ENCODE measurements around the gene LRBA.
"Not testable (repeated sequence)": the region's sequence is repeated elsewhere in the genome, so short reads cannot be mapped to it uniquely, and the experiment has no call there.

Gene LRBA, protein sequence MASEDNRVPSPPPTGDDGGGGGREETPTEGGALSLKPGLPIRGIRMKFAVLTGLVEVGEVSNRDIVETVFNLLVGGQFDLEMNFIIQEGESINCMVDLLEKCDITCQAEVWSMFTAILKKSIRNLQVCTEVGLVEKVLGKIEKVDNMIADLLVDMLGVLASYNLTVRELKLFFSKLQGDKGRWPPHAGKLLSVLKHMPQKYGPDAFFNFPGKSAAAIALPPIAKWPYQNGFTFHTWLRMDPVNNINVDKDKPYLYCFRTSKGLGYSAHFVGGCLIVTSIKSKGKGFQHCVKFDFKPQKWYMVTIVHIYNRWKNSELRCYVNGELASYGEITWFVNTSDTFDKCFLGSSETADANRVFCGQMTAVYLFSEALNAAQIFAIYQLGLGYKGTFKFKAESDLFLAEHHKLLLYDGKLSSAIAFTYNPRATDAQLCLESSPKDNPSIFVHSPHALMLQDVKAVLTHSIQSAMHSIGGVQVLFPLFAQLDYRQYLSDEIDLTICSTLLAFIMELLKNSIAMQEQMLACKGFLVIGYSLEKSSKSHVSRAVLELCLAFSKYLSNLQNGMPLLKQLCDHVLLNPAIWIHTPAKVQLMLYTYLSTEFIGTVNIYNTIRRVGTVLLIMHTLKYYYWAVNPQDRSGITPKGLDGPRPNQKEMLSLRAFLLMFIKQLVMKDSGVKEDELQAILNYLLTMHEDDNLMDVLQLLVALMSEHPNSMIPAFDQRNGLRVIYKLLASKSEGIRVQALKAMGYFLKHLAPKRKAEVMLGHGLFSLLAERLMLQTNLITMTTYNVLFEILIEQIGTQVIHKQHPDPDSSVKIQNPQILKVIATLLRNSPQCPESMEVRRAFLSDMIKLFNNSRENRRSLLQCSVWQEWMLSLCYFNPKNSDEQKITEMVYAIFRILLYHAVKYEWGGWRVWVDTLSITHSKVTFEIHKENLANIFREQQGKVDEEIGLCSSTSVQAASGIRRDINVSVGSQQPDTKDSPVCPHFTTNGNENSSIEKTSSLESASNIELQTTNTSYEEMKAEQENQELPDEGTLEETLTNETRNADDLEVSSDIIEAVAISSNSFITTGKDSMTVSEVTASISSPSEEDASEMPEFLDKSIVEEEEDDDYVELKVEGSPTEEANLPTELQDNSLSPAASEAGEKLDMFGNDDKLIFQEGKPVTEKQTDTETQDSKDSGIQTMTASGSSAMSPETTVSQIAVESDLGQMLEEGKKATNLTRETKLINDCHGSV (N-terminal part only)

DNA sequence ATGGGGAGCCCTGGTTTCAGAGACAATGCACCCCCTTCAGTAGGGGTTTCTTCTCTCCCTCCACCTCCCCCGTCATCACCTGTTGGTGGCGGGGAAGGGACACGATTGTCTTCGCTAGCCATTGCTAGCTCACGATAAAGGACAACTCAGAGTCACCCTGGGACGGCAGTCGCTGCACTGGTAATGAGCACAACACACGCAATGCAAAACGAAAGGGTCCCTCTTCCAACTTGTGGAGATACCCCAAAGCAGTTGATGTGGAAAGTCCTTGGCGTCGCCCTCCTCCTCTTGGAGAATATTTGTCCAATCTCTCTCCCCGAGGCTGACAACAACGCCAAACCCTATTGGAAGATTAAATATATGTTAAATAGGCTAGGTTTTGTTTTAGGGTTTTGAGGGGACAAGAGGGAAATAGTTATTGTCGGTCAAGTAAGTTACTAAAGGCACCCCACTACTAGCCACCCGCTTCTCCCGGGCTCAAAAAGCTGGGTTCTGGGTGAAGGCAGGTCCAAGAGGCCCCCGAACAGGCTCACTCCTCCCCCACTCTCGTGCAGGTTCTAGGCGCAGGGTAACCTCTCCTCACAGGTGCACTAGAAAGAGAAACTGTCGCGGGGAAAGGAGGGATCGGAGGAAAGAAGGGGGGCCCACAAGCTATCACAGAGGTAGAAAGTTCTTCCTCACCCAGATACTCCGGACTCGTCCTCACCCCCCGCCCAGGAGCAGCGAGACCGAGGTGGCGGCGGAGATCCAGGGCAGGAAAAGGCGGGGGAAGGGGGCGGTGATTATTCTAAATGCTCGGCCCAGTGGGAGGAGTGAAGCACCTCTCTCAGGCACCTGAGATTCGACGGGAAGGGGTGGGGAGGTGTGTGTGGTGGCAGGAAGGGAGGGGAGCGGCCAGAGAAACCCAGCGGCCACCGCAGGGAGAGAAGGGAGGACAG, at the start of gene LRBA:
Gene LRBA, minus strand, starts transcription at position 764 of the 938 bp plus-strand sequence. Its CDS starts 642 bp downstream, at position 122.
- DNase-seq (ENCODE audit: low spot score): peak; percentile 84

DNA sequence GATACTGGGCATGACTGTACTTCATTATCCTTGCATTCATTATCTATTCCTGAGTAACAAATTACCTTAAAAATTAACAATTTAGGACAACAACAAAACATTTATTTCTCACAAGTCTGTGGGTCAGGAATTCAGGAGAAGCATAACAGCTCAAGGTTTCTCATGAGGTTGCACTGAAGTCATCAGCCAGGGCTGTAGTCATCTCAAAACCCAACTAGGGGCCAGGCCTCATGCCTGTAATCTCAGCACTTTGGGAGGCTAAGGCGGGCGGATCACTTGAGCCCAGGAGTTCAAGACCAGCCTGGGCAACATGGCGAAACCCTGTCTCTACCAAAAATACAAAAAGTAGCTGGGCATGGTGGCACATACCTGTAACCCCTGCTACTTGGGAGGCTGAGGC, 48.1 kb upstream of the LRBA start:
- DNase-seq (ENCODE audit: low spot score): not testable (repeated sequence)

DNA sequence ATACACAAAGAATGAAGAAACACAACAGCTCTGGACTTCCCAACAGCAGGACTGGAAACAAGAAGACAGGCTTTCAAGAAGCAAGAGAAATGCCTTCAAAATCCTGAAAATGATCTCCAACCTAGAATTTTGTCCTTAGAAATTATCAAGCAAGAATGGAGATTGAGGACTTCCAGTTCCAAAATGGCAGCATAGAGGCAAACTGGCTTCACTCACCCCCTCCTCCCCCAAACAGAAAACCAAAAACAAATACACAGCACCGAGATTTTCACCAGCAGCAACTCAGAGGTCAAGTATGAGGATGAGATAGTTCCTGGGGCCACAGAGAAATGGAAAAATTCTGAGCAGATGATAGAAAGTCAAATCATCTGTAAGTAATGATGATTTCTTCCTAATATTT, 40.5 kb upstream of the LRBA start:
- no peak for DNase-seq (ENCODE audit: low spot score)

DNA sequence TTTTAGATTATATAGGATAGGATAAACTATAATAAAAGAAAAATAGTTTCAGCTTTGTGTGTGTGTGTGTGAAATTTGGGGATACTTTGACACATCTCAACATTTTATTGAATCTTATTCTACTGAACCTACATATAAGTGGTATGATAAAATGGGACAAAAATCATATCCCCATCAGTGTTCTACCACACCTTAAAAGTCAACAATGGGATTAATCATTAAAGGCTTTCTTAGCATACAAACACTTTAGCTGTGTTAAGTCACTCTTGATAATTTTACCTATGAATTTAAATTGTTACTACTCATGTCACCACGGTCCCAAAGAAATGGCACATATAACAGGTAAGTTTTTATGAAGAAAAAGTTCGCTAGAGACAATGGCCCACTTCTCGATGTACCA, 37.7 kb upstream of the LRBA start:
- DNase-seq (ENCODE audit: low spot score): no peak

DNA sequence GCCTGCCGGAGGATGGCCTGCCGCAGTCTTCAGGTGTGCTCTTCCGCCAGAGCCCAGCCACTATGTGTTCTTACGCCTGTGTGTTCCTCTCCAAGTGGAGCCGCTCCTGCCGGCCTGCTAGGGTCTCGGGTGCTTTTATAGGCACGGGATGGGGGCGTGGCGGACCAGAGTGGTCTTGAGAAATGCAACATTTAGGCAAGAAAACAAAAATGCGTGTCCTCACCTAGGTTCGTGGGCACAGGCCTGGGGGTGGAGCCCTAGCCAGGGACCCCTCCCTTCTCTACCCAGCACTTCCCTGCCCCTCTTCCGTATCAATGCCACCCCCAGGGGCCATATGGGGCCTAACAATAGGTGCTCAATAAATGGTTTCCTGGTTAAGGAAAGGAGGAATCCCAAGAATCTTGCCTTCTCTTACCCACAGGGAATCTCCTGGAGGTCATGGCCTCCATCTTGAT, 34.4 kb upstream of the LRBA start:
- DNase-seq (ENCODE audit: low spot score): no peak

DNA sequence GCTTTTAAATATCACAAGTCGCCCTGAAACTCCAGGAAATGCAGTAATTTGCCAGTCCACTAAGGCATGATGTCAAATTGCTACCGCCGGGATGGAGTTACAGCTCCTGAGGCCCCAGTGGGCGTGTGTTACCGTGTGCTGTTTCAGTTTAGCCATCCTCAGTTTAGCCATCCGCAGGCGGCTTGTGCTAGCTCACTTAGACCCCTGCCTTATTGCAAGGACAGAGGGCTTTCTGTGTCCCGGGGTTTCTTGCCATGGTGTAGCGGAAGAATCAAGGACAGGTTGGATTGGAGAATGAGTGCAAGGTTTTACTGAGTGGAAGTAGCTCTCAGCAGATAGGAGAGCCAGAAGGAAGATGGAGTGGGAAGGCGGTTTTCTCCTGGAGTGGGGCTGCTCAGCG, 33.8 kb upstream of the LRBA start:
- no peak for DNase-seq (ENCODE audit: low spot score)

DNA sequence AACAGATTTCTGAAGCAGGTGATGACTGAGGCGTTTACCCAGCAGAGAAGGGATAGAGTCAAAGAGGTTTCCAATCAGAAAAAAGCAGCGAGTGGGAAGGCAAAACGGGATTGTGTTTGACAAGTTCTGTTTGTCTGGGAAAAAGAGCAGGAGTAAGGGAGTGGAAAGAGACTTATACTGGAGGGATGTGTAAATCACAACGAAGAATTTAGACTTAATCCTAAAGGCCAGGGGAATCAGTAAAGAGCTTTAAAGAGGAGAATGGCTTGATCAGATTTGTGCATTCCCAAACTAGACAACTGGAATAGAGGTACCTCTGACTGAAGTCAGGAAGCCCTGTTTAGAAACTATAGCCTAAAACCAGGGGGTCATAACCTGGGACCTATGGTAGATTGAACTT, 31.5 kb upstream of the LRBA start:
- DNase-seq (ENCODE audit: low spot score): no peak

DNA sequence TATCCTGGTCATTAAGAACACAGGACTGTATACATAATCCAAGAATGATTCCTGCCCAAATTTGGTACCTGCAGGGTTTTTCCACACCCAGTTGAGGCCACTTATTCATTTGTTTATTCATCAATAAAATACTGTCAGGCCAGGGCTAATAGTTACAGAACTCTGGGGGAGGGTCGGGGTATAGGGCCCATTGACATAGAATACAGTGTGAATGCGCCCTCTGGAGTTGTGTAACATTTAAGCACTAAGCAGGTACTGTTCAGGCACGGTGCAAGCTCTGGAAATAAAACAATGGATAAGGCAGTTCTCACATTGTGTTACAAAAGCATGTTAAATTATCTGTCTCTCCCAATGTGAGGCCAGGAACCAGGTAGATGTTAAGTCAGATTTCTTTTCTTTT, 30.8 kb upstream of the LRBA start:
- no peak for DNase-seq (ENCODE audit: low spot score)

DNA sequence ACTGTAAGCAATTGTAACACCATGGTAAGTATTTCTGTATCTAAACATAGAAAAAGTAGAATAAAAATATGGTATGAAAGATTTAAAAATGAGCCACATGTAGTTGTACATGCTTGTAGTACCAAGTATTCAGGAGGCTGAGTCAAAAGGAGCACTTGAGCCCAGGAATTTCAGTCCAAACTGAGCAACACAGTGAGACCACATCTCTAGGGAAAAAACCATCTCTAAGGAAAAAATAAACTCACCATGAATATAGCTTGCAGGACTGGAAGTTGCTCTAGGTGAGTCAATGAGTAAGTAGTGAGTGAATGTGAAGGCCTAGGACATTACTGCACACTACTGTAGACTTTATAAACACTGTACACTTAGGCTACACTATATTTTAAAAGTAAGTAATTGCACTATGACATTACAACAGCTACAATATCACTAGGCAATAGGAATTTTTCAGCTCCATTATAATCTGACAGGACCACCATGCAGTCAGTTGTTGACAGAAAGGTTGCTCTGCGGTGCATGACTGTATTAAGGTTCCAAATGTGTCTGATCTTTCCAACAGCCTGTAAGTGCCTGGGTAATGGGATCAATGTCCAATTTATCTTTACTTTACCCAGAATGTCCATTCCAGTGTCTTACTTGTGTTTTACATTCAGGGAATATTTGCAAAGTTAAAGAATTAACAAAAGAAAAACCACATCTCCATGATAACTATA, 28.9 kb upstream of the LRBA start:
- DNase-seq (ENCODE audit: low spot score): no peak

DNA sequence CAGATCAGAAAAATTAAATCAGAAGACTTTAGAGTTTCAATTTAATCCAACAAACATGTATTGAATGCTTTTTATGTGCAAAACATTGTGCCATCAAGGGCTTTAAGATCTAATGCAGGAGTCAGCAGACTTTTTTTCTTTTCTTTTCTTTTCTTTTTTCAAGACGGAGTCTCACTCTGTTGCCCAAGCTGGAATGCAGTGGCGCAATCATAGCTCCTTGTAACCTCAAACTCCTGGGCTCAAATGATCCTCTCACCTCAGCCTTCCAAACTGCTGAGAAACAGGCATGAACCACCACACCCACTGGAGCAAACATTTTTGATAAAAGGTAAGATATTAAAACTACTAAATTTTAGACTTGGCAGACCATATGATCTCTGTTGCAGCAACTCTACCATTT, 24.6 kb upstream of the LRBA start:
- DNase-seq (ENCODE audit: low spot score): no peak

DNA sequence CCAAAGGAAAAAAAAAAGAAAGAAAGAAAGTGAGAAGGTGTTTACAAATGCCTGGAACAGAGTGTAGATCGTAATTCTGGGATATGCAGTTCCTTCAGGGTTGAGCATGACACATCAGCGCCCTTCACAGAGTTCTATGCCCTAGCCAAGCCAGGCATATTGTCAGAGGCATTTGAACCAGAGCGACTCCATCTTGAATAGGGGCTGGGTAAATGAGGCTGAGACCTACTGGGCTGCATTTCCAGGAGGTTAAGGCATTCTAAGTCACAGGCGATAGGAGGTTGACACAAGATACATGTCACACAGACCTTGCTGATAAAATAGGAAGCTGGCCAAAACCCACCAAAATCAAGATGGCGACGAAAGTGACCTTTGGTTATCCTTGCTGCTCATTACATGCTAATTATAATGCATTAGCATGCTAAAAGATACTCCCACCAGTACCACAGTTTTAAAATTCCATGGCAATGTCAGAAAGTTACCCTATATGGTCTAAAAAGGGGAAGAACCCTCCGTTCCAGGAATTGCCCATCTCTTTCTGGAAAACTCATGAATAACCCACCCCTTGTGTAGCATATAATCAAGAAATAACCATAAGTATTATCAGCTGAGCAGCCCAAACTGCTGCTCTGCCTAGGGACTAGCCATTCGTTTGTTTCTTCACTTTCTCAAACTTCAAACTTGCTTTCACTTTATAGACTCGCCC, 23.5 kb upstream of the LRBA start:
- DNase-seq (ENCODE audit: low spot score): no peak

DNA sequence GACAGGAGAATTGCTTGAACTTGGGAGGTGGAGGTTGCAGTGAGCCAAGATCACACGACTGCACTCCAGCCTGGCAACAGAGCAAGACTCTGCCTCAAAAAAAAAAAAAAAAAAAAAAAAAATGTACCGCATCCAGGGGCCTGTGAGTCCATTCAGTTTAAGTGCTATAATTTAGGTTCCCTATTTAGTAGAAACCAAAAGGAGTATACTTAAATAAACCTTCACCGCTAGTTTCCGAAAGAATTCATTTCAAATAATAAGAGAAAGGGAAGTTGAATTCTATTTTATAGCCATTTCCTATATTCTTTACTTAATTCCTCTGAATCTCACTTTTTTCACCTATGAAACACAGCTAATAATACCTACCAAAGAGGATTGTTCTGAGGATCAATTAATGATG, 20.8 kb upstream of the LRBA start:
- no peak for DNase-seq (ENCODE audit: low spot score)

DNA sequence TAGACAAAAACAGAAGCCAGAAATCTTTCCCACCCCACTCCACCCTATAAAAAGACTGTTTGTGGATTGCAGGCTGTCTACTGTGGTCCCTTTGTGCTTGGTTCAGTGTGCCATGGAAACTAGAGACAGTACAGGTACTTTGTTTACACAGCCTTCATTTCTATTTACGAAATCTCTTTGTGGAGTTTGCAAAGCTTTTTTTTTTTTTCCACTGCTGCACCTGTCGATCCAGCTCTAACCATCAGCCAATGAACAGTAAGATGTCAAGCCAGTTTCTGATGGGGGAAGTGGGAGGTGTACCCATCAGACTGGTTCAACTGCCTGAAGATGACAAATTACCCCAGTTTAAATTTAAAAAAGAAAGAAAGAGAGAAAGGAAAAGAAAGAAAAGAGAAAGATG, 20.2 kb upstream of the LRBA start:
- no peak for DNase-seq (ENCODE audit: low spot score)

DNA sequence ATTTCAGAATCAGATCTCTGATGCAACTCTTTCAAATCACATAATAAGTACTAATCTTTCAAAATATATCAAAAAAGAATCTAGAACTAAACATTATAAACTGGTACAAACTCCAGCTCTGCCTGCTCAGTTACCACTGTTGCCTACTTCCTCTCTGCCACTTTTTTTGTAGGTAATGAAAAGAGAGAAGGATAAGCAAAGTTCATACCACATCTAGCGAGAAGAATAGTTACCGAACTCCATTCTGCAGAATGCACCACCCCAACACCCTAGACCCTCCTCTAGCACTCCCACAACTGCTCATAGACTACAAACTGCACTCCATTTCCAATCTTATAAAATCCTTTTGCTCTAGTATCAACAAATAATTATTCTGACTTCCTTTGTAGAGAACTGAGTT, 19.7 kb upstream of the LRBA start:
- DNase-seq (ENCODE audit: low spot score): no peak

DNA sequence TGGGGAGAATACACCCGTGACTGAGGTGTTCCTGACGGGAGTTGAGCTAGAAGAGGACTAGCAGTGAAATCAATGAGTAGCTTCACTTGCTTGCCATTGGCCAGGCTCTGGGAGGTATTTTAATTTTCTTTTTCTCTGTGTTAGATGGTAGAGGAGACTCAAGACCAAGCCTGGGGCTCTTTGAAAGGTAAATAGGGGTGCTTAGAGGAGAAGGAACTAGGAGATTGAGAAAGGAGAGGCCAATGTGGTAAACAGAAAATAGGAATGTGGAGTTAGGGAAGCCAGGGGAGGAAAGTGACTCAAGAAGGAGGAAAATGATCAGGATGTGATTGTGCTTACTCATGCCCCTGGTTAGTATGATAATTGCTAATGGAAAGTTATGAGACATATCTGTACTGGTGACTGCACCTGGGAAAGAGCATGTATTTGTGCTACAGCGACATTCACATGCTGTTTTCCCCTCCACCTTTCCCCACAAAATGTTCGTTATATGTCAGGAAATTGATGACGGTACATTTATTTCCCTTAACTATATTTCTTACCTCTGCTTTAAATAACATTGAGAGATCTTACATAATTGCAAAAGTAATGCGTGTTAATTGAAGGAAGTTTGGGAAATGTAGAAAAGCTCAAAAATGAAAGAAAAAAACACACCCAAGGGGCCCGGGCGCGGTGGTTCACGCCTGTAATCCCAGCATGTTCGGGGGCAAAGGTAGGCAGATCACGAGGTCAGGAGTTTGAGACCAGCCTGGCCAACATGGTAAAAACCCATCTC, 16.9 kb upstream of the LRBA start:
- DNase-seq (ENCODE audit: low spot score): no peak

DNA sequence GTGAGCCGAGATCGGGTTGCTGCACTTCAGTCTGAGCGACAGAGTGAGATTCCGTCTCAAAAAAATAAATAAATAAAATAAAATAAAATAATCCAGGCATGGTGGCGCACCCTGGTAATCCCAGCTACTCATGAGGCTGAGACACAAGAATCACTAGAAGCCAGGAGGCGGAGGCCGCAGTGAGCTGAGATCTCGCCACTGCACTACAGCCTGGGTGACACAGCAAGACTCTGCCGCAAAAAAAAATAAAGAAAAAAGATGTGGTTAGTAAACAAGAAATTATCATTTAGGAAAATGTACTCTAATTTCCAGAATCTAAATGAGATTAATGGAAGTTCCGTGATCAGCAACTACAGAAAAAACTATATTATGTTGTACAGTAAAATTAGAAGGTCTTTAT, 14.5 kb upstream of the LRBA start:
- no peak for DNase-seq (ENCODE audit: low spot score)

DNA sequence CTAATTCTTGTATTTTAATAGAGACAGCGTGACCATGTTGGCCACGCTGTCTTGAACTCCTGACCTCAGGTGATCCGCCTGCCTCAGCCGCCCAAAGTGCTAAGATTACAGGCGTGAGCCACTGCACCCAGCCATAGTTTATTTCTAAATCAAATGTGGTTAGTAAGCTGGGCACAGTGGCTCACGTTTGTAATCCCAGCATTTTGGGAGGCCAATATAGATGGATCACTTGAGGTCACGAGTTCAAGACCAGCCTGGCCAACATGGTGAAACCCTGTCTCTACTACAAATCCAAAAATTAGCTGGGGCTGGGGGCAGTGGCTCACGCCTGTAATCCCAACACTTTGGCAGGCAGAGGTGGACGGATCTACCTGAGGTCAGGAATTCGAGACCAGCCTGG, 13.9 kb upstream of the LRBA start:
- not testable (repeated sequence) for DNase-seq (ENCODE audit: low spot score)

DNA sequence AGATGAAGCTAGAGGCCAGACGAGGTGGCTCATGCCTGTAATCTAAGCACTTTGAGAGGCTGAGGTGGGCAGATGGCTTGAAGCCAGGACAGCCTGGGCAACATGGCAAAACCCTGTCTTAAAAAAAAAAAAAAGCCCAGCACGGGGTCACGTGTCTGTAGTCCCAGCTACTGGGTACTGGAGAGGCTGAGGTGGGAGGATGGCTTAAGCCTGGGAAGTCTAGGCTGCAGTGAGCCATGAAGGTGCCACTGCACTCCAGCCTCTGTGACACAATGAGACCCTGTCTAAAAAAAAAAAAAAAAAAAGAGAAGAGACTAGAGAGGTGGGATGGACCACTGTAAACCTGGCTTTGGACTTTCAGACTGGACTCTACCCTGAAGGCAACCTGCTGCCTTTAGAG, 10.7 kb upstream of the LRBA start:
- DNase-seq (ENCODE audit: low spot score): no peak

DNA sequence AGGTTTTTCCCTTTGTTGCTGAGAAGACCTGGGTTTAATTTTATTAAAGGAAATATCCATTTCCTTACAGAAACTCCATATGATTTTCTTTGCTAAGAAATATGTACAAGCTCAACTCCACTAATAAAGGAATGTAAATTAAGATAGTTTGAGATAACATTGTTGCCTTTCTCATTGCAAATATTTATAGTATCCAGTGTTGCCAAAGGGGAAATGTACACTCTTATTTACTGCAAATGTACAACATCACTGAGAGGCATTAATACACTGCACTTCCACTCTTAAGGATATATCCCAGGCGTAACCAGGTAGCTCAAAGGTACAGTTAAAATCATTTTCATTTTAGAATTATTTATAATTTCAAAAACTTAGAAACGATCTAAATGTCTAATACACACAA, 7.5 kb upstream of the LRBA start:
- no peak for DNase-seq (ENCODE audit: low spot score)

Measured in CD4-positive, alpha-beta T cell treated with Interleukin-6 at 100 ng/mL for 8 hours (primary cell).